Measurements from ENCODE around the gene MOSMO.
"Not testable (repeated sequence)": the region's sequence is repeated elsewhere in the genome, so short reads cannot be mapped to it uniquely, and the experiment has no call there.

MOSMO gene

GRCh38 chr16:21987498-21987897 is 20.4 kb upstream of the MOSMO start:
- H3K9me3 ChIP-seq (ENCODE audit: control insufficient read depth, insufficient read depth, low read length): no peaks in the 10 kb centered on the region
- no peak overlapping the region for H3K4me3 ChIP-seq (ENCODE audit: low read depth, low read length)
- H3K36me3 ChIP-seq (ENCODE audit: control insufficient read depth, insufficient read depth, low read length): no peaks in the 10 kb centered on the region
- no peak overlapping the region for H3K9ac ChIP-seq (ENCODE audit: low read depth, low read length)
- H3K4me1 ChIP-seq (ENCODE audit: control insufficient read depth, insufficient read depth, low read length): peaks cover 5% of the 10 kb centered on the region
- no peaks in the 10 kb centered on the region for H3K27me3 ChIP-seq (ENCODE audit: control insufficient read depth, insufficient read depth, low read length)

GRCh38 chr16:21989133-21989532 is 18.8 kb upstream of the MOSMO start:
- H3K36me3 ChIP-seq (ENCODE audit: control insufficient read depth, insufficient read depth, low read length): no peaks in the 10 kb centered on the region
- no peak overlapping the region for H3K9ac ChIP-seq (ENCODE audit: low read depth, low read length)
- peaks cover 5% of the 10 kb centered on the region for H3K4me1 ChIP-seq (ENCODE audit: control insufficient read depth, insufficient read depth, low read length)
- no peak overlapping the region for H3K4me3 ChIP-seq (ENCODE audit: low read depth, low read length)
- H3K9me3 ChIP-seq (ENCODE audit: control insufficient read depth, insufficient read depth, low read length): no peaks in the 10 kb centered on the region
- no peaks in the 10 kb centered on the region for H3K27me3 ChIP-seq (ENCODE audit: control insufficient read depth, insufficient read depth, low read length)

GRCh38 chr16:21989751-21990150 is 18.2 kb upstream of the MOSMO start:
- Histone ChIP-seq H3K4me3 (ENCODE audit: low read depth, low read length) (no peak overlapping the region), H3K36me3 (ENCODE audit: control insufficient read depth, insufficient read depth, low read length) (no peaks in the 10 kb centered on the region), H3K27me3 (ENCODE audit: control insufficient read depth, insufficient read depth, low read length) (no peaks in the 10 kb centered on the region), H3K9me3 (ENCODE audit: control insufficient read depth, insufficient read depth, low read length) (no peaks in the 10 kb centered on the region), H3K9ac (ENCODE audit: low read depth, low read length) (no peak overlapping the region), H3K4me1 (ENCODE audit: control insufficient read depth, insufficient read depth, low read length) (peaks cover 5% of the 10 kb centered on the region)

GRCh38 chr16:21990381-21990944 is 17.4 kb upstream of the MOSMO start:
- Histone ChIP-seq H3K9me3 (ENCODE audit: control insufficient read depth, insufficient read depth, low read length) (no peaks in the 10 kb centered on the region), H3K9ac (ENCODE audit: low read depth, low read length) (no peak overlapping the region), H3K27me3 (ENCODE audit: control insufficient read depth, insufficient read depth, low read length) (no peaks in the 10 kb centered on the region), H3K4me1 (ENCODE audit: control insufficient read depth, insufficient read depth, low read length) (peaks cover 5% of the 10 kb centered on the region), H3K36me3 (ENCODE audit: control insufficient read depth, insufficient read depth, low read length) (no peaks in the 10 kb centered on the region), H3K4me3 (ENCODE audit: low read depth, low read length) (no peak overlapping the region)

GRCh38 chr16:21991621-21992020 is 16.3 kb upstream of the MOSMO start:
- Histone ChIP-seq H3K27me3 (ENCODE audit: control insufficient read depth, insufficient read depth, low read length) (no peaks in the 10 kb centered on the region), H3K4me3 (ENCODE audit: low read depth, low read length) (no peak overlapping the region)

GRCh38 chr16:21994856-21995465 is 12.9 kb upstream of the MOSMO start:
- Histone ChIP-seq H3K27me3 (ENCODE audit: control insufficient read depth, insufficient read depth, low read length) (no peaks in the 10 kb centered on the region), H3K36me3 (ENCODE audit: control insufficient read depth, insufficient read depth, low read length) (no peaks in the 10 kb centered on the region), H3K4me3 (ENCODE audit: low read depth, low read length) (no peak overlapping the region), H3K9ac (ENCODE audit: low read depth, low read length) (no peak overlapping the region), H3K9me3 (ENCODE audit: control insufficient read depth, insufficient read depth, low read length) (no peaks in the 10 kb centered on the region), H3K4me1 (ENCODE audit: control insufficient read depth, insufficient read depth, low read length) (no peaks in the 10 kb centered on the region)

More at GRCh38 chr16:21991621-21992020, 16.3 kb upstream of the MOSMO start:
- Histone ChIP-seq H3K4me1 (ENCODE audit: control insufficient read depth, insufficient read depth, low read length) (peaks cover 3% of the 10 kb centered on the region), H3K9ac (ENCODE audit: low read depth, low read length) (no peak overlapping the region), H3K9me3 (ENCODE audit: control insufficient read depth, insufficient read depth, low read length) (no peaks in the 10 kb centered on the region), H3K36me3 (ENCODE audit: control insufficient read depth, insufficient read depth, low read length) (no peaks in the 10 kb centered on the region)

- no peaks in the 10 kb centered on the region for H3K27me3 ChIP-seq (ENCODE audit: control insufficient read depth, insufficient read depth, low read length)
- H3K9ac ChIP-seq (ENCODE audit: low read depth, low read length): no peak overlapping the region
- no peak overlapping the region for H3K4me3 ChIP-seq (ENCODE audit: low read depth, low read length)
- no peaks in the 10 kb centered on the region for H3K4me1 ChIP-seq (ENCODE audit: control insufficient read depth, insufficient read depth, low read length)
- no peaks in the 10 kb centered on the region for H3K36me3 ChIP-seq (ENCODE audit: control insufficient read depth, insufficient read depth, low read length)
- H3K9me3 ChIP-seq (ENCODE audit: control insufficient read depth, insufficient read depth, low read length): no peaks in the 10 kb centered on the region
Observed at GRCh38 chr16:21996923-21997696, 10.8 kb upstream of the MOSMO start.

- Histone ChIP-seq H3K9me3 (ENCODE audit: control insufficient read depth, insufficient read depth, low read length) (no peaks in the 10 kb centered on the region), H3K9ac (ENCODE audit: low read depth, low read length) (no peak overlapping the region), H3K27me3 (ENCODE audit: control insufficient read depth, insufficient read depth, low read length) (no peaks in the 10 kb centered on the region), H3K4me3 (ENCODE audit: low read depth, low read length) (no peak overlapping the region), H3K4me1 (ENCODE audit: control insufficient read depth, insufficient read depth, low read length) (no peaks in the 10 kb centered on the region), H3K36me3 (ENCODE audit: control insufficient read depth, insufficient read depth, low read length) (no peaks in the 10 kb centered on the region)
Observed at GRCh38 chr16:21997697-21998480, 10.0 kb upstream of the MOSMO start.

GRCh38 chr16:22001591-22001990 is 6.3 kb upstream of the MOSMO start:
- H3K9ac ChIP-seq (ENCODE audit: low read depth, low read length): no peak overlapping the region
- H3K9me3 ChIP-seq (ENCODE audit: control insufficient read depth, insufficient read depth, low read length): no peaks in the 10 kb centered on the region
- no peaks in the 10 kb centered on the region for H3K36me3 ChIP-seq (ENCODE audit: control insufficient read depth, insufficient read depth, low read length)
- peaks cover 3% of the 10 kb centered on the region for H3K27me3 ChIP-seq (ENCODE audit: control insufficient read depth, insufficient read depth, low read length)
- no peak overlapping the region for H3K4me3 ChIP-seq (ENCODE audit: low read depth, low read length)
- no peaks in the 10 kb centered on the region for H3K4me1 ChIP-seq (ENCODE audit: control insufficient read depth, insufficient read depth, low read length)

GRCh38 chr16:22002047-22002446 is 5.9 kb upstream of the MOSMO start:
- not testable (repeated sequence) for H3K4me1 ChIP-seq (ENCODE audit: control insufficient read depth, insufficient read depth, low read length); H3K9ac ChIP-seq (ENCODE audit: low read depth, low read length); H3K4me3 ChIP-seq (ENCODE audit: low read depth, low read length); H3K27me3 ChIP-seq (ENCODE audit: control insufficient read depth, insufficient read depth, low read length); H3K36me3 ChIP-seq (ENCODE audit: control insufficient read depth, insufficient read depth, low read length); H3K9me3 ChIP-seq (ENCODE audit: control insufficient read depth, insufficient read depth, low read length)

- Histone ChIP-seq H3K36me3 (ENCODE audit: control insufficient read depth, insufficient read depth, low read length) (no peaks in the 10 kb centered on the region), H3K9ac (ENCODE audit: low read depth, low read length) (no peak overlapping the region), H3K4me3 (ENCODE audit: low read depth, low read length) (no peak overlapping the region), H3K27me3 (ENCODE audit: control insufficient read depth, insufficient read depth, low read length) (peaks cover 3% of the 10 kb centered on the region), H3K9me3 (ENCODE audit: control insufficient read depth, insufficient read depth, low read length) (no peaks in the 10 kb centered on the region), H3K4me1 (ENCODE audit: control insufficient read depth, insufficient read depth, low read length) (no peaks in the 10 kb centered on the region)
Observed at GRCh38 chr16:22003195-22003594, 4.7 kb upstream of the MOSMO start.

Measured in iPS-15b (cell line).